22Rv1 (cell line): ENCODE data around the gene ASTN2.

Experiments used
- CTCF ChIP-seq: fragments of 450-650 bp; IDR thresholded peaks from 2 replicates; pipeline ENCODE4 v1.5.1; 2017; ENCODE audit warnings: mild to moderate bottlenecking
- ZFX ChIP-seq: fragments of 450-650 bp; IDR thresholded peaks from 2 replicates; pipeline ENCODE4 v1.6.1; 2017; ENCODE audit warnings: antibody characterized with exemption, borderline replicate concordance

GRCh38 chr9:116718111-116718510 lies 696.7 kb downstream of the ASTN2 start:
- TF ChIP-seq CTCF: no peak
- no peak for TF ChIP-seq ZFX
